NCI-H1105 (cell line): ENCODE results near the gene AMPH.
A peak's percentile ranks its signal among the peaks of the same experiment; 100 is the strongest.
"Not testable (repeated sequence)": the region's sequence is repeated elsewhere in the genome, so short reads cannot be mapped to it uniquely, and the experiment has no call there.

Experiments used
- DNase-seq: peaks from one replicate; lab custom pipeline; 2025; lab: John Stamatoyannopoulos, UW

The AMPH gene

DNA sequence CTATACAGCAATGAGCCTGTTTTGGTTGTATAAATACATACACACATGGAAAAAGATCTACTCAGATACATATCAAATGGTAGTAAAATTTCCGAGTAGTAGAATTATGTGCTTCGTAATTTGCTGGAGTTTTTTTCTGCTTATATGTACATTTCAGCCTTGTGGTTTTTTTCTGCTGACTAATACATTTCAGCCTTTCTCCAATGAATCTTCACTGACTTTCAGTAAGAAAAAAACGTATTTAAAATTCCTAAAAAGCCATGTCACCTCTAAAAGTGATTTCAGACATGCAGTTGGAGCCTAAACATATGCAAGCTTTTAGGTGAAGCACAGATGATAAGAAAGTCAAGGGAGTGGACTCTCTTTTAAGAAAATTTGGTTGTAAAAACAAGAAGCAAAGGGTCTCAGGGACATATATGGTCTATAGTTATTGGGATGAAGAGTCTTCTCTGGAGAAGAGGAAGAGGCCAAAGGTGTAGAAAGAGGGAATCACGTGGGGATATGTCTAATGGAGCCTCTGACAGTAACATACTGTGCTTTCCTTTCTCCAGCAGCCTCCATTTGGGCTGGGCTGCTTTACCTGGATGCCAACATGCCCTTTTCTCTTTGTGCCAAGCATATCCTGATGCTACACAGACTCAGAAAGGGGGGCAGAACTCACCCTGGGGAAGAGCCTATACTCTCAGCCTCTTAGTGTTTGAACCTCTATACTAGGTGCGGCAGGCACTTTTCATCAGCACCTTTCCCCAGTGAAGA lies 2.4 kb downstream of the AMPH start:
- no peak for DNase-seq

- DNase-seq = no peak
These were observed 5.3 kb downstream of the AMPH start for GRCh38 chr7:38625866-38626265.

DNA sequence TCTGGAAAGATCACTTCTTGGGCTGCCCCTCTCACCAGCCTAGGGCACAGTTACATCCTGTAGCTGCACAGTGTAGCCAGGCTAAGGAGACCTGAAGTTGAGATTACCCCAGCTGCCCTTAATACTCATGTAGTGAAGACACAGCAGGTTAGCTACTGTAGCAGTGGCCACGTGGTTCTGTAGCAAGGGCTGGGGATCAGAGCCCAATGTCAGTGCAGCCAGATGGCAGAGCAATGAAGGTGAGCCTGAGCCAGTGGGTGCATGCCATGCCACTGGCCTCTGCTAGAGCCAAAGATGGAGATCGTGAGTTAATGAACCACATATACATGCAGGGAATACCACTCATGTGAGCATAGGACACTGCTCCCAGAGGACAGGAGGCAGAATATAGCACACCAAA lies 15.5 kb downstream of the AMPH start:
- no peak for DNase-seq

- DNase-seq = no peak
These were observed 23.7 kb downstream of the AMPH start for GRCh38 chr7:38607466-38607865.

DNA sequence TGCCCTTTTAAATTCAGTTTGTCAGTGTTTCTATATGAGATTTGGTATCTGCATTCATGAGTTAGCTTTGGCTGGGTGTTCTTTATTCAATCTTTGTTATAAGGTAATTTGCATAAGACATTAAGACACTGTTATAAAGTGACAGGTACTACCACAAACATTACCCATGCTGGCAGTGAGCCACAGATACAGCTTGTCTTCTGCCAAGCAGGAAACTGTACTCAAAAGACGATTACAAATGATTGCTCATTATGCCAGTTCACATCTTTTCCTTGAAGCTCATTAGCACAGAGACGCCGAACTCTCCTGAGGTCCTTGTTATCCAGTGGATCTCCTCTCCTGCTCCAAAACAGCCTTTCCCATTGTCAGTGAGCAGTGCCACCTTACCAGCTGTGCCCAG lies 30.4 kb downstream of the AMPH start:
- no peak for DNase-seq

DNA sequence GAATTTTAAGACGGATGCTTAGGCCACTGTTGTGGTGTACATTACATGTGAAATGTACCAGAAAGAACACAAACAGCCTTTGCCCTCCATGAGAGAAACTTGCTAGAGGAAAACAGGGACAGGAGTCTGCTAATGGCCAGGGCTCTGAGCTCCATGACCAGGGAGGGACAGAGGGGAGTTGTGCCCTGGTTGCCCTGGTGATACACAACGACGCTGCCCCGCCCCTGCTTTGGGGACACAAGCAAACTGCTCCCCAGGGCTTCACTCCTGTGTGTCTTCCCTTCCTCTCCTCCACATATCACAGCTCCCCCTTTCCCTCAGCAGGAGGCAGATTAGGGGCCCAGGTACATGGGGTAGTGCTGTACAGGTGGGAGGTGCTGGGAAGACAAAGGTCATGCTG lies 36.2 kb downstream of the AMPH start:
- DNase-seq = no peak

DNA sequence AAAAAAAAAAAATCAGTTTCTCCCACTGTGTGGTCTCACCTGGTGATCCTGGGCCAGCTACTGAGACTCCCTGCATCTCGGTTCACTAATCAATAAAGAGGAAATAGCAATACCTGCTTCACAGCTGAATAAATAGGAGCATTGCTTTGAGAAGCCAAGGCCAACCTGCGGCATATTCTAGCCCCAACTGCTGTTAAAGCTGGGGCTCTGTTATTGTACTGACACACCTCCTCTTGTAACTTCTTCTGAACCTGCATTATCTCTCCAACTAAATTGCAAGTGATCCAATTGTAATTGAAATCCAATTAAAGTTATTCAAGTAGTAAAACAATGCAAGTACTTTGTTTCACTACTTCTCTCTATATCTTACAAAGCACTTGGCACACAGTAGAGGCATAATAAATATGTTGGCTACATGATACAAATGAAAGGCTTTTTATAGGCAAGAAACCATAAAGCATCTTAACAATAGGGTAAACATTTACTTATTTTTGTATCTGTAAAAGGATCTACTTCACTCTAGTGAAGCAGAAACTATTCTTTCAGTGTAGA lies 38.4 kb downstream of the AMPH start:
- no peak for DNase-seq

- DNase-seq = no peak
These were observed 45.4 kb downstream of the AMPH start for GRCh38 chr7:38585572-38586354.

GRCh38 chr7:38584443-38585210 lies 46.5 kb downstream of the AMPH start:
- DNase-seq = no peak

- no peak for DNase-seq
These were observed 50.7 kb downstream of the AMPH start for GRCh38 chr7:38580485-38580884.

GRCh38 chr7:38574086-38574485 lies 57.1 kb downstream of the AMPH start:
- DNase-seq = no peak

GRCh38 chr7:38571620-38572019 lies 59.6 kb downstream of the AMPH start:
- DNase-seq = not testable (repeated sequence)

DNA sequence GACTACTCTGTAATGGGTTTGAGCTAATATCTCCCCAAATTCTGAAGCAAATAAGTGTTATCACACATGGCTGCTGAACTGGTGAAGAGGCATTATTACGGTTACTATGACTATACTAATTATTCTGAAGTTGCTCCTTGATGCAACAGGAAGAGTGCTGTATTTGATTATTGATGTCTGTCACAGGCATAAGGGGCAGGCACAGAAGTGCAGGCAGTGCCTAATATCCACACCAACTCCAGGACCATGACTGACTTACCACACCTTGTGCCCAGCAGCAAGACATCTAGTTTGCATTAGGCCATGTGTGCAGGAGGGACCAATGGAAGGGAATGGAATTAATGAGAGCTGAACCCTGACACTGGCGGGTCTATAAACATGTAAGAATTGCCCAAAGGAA lies 62.7 kb downstream of the AMPH start:
- no peak for DNase-seq

DNA sequence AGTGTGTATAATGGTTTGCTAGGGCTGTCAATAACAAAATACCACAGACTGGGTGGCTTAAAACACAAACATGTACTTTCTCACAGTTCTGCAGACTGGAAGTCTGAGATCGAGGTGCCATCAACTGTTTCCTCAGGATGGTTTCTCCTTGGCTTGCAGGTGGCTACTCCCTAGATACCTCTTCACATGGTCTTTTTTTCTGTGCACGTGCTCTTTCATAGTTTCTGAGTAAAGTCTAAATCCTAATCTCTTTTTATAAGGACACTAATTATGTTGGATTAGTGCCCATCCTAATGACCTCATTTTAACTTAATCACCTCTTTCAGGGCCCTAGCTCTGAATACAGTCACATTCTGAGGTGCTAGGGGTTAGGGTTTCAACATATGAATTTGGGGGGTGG lies 65.9 kb downstream of the AMPH start:
- DNase-seq = peak; percentile 23

GRCh38 chr7:38563741-38564140 lies 67.4 kb downstream of the AMPH start:
- no peak for DNase-seq

DNA sequence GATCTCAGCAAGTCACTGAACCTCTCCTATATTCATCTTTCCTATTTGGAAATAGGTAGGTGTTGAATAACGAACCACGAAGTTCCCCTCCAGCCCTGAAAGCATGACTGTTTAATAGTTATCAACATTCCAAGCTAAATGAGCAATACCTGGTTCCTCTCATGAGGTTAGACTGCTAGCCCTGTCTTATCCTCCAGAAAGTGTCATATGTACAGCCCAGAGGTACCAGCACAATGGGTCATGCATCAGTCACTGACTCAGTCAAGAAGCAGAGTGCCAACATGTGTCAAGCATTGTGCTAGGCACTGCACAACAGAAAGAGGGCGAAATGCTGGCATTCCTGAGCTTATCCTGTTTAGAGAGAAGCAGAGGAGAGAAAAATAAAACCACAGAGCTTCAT lies 70.0 kb downstream of the AMPH start:
- no peak for DNase-seq

GRCh38 chr7:38558761-38559345 lies 72.3 kb downstream of the AMPH start:
- no peak for DNase-seq

DNA sequence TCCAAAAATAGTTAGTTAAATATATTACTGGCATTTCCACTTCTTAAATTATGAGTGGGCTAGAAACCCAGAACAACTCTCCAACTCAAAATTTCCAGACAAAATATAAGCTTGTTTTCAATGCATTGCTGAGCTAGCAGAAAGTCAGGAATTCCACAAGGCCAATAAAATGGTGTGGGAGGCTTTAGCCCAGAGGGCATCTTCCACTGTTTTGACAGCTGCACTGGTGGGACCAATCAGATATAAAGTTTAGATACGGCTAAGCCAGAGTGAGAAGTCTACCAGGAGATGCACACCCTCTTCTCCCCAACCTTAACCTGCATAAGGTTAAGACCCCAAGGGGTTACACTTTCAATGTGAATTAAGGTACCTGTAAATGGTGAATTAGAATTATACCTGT lies 76.6 kb downstream of the AMPH start:
- no peak for DNase-seq

GRCh38 chr7:38550836-38551235 lies 80.3 kb downstream of the AMPH start:
- DNase-seq = no peak

- no peak for DNase-seq
These were observed 82.6 kb downstream of the AMPH start for GRCh38 chr7:38548605-38549004.

GRCh38 chr7:38546763-38547162 lies 84.4 kb downstream of the AMPH start:
- no peak for DNase-seq

DNA sequence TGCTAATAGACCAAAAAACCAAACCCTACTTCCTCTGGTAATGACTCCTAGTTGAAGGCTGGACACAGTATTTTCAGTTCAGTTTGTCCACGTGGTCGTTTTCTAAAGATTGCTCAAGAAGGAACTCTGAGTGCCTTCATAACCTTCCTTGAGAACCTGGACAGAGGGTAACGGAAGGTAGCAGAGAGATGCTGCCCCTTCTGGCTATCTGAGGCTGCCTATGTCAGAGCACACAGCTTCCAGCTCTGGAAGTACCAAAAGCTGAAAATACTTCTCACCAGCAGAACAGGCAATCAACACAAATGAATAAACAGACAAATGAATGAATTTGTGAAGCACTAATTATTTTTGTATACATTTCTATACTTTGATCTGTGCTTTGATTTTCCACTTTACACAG lies 85.2 kb downstream of the AMPH start:
- no peak for DNase-seq
